HEK293 (cell line): ENCODE data around the gene GSTM4.

ENCODE experiments used
- CTCF ChIA-PET: fragments of 350-600 bp; formaldehyde crosslinking; extraction: SDS; loops from one replicate; lab custom pipeline; 2021; ENCODE audit warnings: antibody characterized with exemption; lab: Yijun Ruan, JAX
- POLR2A ChIA-PET: fragments of 300-600 bp; formaldehyde crosslinking; extraction: SDS; loops from one replicate; lab custom pipeline; 2020; ENCODE audit warnings: antibody characterized with exemption, inconsistent platforms; lab: Yijun Ruan, JAX
- H3K27ac ChIP-seq: fragments of 200-500 bp; sonication (Bioruptor generic); 2 replicates; pipeline ENCODE4 v1.5.1; 2014; ENCODE audit warnings: low read depth, low read length, control low read depth, inconsistent platforms; ENCODE audit errors: extremely low read depth
- H3K36me3 ChIP-seq, 2 experiments: fragments of 200-500 bp in 1 of 2; sonication (Bioruptor generic) in 1 of 2; 1 replicate in 1 of 2; 2 replicates in 1 of 2; pipeline ENCODE4 v1.5.1; 2014 to 2017; ENCODE audit warnings: inconsistent platforms in 2 of 2, low read length in 2 of 2; ENCODE audit not compliant: control insufficient read depth in 2 of 2, insufficient read depth in 1 of 2
- H3K4me1 ChIP-seq: fragments of 200-500 bp; sonication (Bioruptor generic); 2 replicates; pipeline ENCODE4 v1.5.1; 2014; ENCODE audit warnings: mild to moderate bottlenecking, low read length, inconsistent platforms; ENCODE audit not compliant: control insufficient read depth, insufficient read depth
- H3K4me3 ChIP-seq: 2 replicates; pipeline ENCODE4 v1.5.1; 2011; ENCODE audit warnings: low read depth, mild to moderate bottlenecking, control low read depth, low read length, moderate library complexity
- H3K9me3 ChIP-seq: fragments of 200-500 bp; sonication (Bioruptor generic); 2 replicates; pipeline ENCODE4 v1.5.1; 2014; ENCODE audit warnings: low read depth, low read length, inconsistent platforms; ENCODE audit not compliant: control insufficient read depth, insufficient read depth
- GLI2 ChIP-seq: fragments of 450-650 bp; formaldehyde crosslinking; IDR thresholded peaks from 2 replicates; pipeline ENCODE4; 2017; ENCODE audit warnings: missing biosample characterization, missing genetic modification characterization, low read depth, borderline replicate concordance
- INSM2 ChIP-seq: fragments of 450-650 bp; formaldehyde crosslinking; IDR thresholded peaks from 2 replicates; pipeline ENCODE4 v1.5.1; 2016; ENCODE audit warnings: missing biosample characterization, missing genetic modification characterization
- MYNN ChIP-seq: fragments of 450-650 bp; formaldehyde crosslinking; IDR thresholded peaks from 2 replicates; pipeline ENCODE4 v1.5.1; 2016; ENCODE audit warnings: missing biosample characterization, missing genetic modification characterization, borderline replicate concordance
- OSR2 ChIP-seq: fragments of 450-650 bp; formaldehyde crosslinking; IDR thresholded peaks from 2 replicates; pipeline ENCODE4 v1.5.1; 2016; ENCODE audit warnings: missing biosample characterization, missing genetic modification characterization
- SCRT1 ChIP-seq: fragments of 450-650 bp; formaldehyde crosslinking; IDR thresholded peaks from 2 replicates; pipeline ENCODE4 v1.5.1; 2016; ENCODE audit warnings: missing biosample characterization, missing genetic modification characterization, borderline replicate concordance
- SCRT2 ChIP-seq: fragments of 450-650 bp; formaldehyde crosslinking; IDR thresholded peaks from 2 replicates; pipeline ENCODE4 v1.5.1; 2016; ENCODE audit warnings: missing biosample characterization, missing genetic modification characterization
- ZBTB1 ChIP-seq: fragments of 450-650 bp; formaldehyde crosslinking; IDR thresholded peaks from 2 replicates; pipeline ENCODE4 v1.5.1; 2016; ENCODE audit warnings: missing biosample characterization, missing genetic modification characterization
- ZBTB20 ChIP-seq: fragments of 450-650 bp; formaldehyde crosslinking; IDR thresholded peaks from 2 replicates; pipeline ENCODE4 v1.5.1; 2016; ENCODE audit warnings: missing biosample characterization, missing genetic modification characterization
- ZFP41 ChIP-seq: fragments of 450-650 bp; formaldehyde crosslinking; IDR thresholded peaks from 2 replicates; pipeline ENCODE4 v1.5.1; 2016; ENCODE audit warnings: missing biosample characterization, missing genetic modification characterization, borderline replicate concordance
- ZNF10 ChIP-seq: fragments of 450-650 bp; formaldehyde crosslinking; IDR thresholded peaks from 2 replicates; pipeline ENCODE4 v1.5.1; 2017; ENCODE audit warnings: missing biosample characterization, missing genetic modification characterization
- ZNF112 ChIP-seq: fragments of 450-650 bp; formaldehyde crosslinking; IDR thresholded peaks from 2 replicates; pipeline ENCODE4 v1.5.0; 2017; ENCODE audit warnings: missing biosample characterization, missing genetic modification characterization
- ZNF184 ChIP-seq: fragments of 450-650 bp; IDR thresholded peaks from 2 replicates; pipeline ENCODE4 v1.5.1; 2018; ENCODE audit warnings: missing biosample characterization, mild to moderate bottlenecking, missing genetic modification characterization
- ZNF19 ChIP-seq: fragments of 450-650 bp; formaldehyde crosslinking; IDR thresholded peaks from 2 replicates; pipeline ENCODE4; 2016; ENCODE audit warnings: missing biosample characterization, missing genetic modification characterization, low read depth
- ZNF211 ChIP-seq: fragments of 450-650 bp; formaldehyde crosslinking; IDR thresholded peaks from 2 replicates; pipeline ENCODE4 v1.5.1; 2016; ENCODE audit warnings: low read depth, missing biosample characterization, missing genetic modification characterization
- ZNF514 ChIP-seq: fragments of 450-650 bp; formaldehyde crosslinking; IDR thresholded peaks from 2 replicates; pipeline ENCODE4 v1.5.1; 2016; ENCODE audit warnings: missing biosample characterization, missing genetic modification characterization
- ZNF561 ChIP-seq: fragments of 450-650 bp; IDR thresholded peaks from 2 replicates; pipeline ENCODE4 v1.5.1; 2018; ENCODE audit warnings: missing biosample characterization, missing genetic modification characterization, borderline replicate concordance
- ZNF596 ChIP-seq: fragments of 450-650 bp; IDR thresholded peaks from 2 replicates; pipeline ENCODE4 v1.5.0; 2018; ENCODE audit warnings: missing biosample characterization, mild to moderate bottlenecking, missing genetic modification characterization, moderate library complexity
- ZNF707 ChIP-seq: fragments of 450-650 bp; formaldehyde crosslinking; IDR thresholded peaks from 2 replicates; pipeline ENCODE4 v1.5.1; 2016; ENCODE audit warnings: missing biosample characterization, missing genetic modification characterization
- ZNF785 ChIP-seq: fragments of 450-650 bp; formaldehyde crosslinking; IDR thresholded peaks from 2 replicates; pipeline ENCODE4 v1.5.1; 2016; ENCODE audit warnings: missing biosample characterization, missing genetic modification characterization
- TF ChIP-seq, protein P1 (sequence below): fragments of 450-650 bp; formaldehyde crosslinking; IDR thresholded peaks from 2 replicates; pipeline ENCODE4 v1.5.1; 2016; ENCODE audit warnings: missing biosample characterization, missing genetic modification characterization, low read depth
- TF ChIP-seq, protein P2 (sequence below): fragments of 450-650 bp; formaldehyde crosslinking; IDR thresholded peaks from 2 replicates; pipeline ENCODE4 v1.5.1; 2016; ENCODE audit warnings: missing biosample characterization, missing genetic modification characterization, low read depth
- TF ChIP-seq, protein P3 (sequence below): fragments of 450-650 bp; IDR thresholded peaks from 2 replicates; pipeline ENCODE4 v1.5.1; 2018; ENCODE audit warnings: missing biosample characterization, mild to moderate bottlenecking, missing genetic modification characterization

The GSTM4 gene

DNA sequence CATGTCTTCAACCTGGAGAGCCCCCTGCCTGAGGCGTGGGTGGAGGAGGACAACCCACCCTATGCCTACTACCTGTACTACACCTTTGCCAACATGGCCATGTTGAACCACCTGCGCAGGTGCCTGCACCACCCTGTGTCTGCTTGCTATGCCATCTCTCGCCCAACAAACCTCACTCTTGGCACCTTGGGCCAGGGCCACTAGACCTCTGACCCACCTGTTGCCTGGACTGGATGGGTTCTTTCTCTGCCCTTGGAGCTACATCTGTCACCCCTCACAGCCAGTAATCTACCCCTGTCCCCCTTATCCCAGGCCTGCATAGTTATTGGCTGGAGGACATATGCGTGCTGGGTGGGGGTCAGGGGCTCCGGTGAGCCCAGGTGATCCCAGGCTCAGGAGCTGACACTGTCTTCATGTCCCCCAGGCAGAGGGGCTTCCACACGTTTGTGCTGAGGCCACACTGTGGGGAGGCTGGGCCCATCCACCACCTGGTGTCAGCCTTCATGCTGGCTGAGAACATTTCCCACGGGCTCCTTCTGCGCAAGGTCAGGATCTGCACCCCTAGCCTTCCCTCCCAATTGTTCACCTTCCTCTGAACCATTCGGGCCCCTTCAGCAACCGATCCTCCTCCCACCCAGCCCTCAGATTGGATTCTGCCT is 26.4 kb upstream of the GSTM4 start:
- Histone ChIP-seq H3K4me3 (no peak overlapping the region), H3K9me3 (no peaks in the 10 kb centered on the region), H3K27ac (no peak overlapping the region), H3K4me1 (no peaks in the 10 kb centered on the region), H3K36me3 (peaks cover 4 to 70% of the 10 kb centered on the region in 2 experiments; a peak in 2 of 3 replicates)
- TF ChIP-seq SCRT2 (tag by site-specific recombination): peak; percentile 96
- TF ChIP-seq ZNF596 (tag by site-specific recombination): no peak
- peak; percentile 91 for TF ChIP-seq SCRT1 (tag by site-specific recombination)
- TF ChIP-seq INSM2 (tag by site-specific recombination): no peak
- no peak for TF ChIP-seq ZNF211 (tag by site-specific recombination)
- ChIA-PET POLR2A (interaction anchor here (0.6 to 4.2 kb wide), 3 partner anchors 81 to 136 kb away, joined by 3 to 25 read pairs (median 7); partner anchors contain the start of genes CYB561D1 and GNAI3), CTCF (interaction anchor here (0.6 to 5.8 kb wide), 13 partner anchors 11 to 405 kb away, joined by 3 to 63 read pairs (median 6); partner anchors contain the start of genes GNAI3 and STRIP1)

DNA sequence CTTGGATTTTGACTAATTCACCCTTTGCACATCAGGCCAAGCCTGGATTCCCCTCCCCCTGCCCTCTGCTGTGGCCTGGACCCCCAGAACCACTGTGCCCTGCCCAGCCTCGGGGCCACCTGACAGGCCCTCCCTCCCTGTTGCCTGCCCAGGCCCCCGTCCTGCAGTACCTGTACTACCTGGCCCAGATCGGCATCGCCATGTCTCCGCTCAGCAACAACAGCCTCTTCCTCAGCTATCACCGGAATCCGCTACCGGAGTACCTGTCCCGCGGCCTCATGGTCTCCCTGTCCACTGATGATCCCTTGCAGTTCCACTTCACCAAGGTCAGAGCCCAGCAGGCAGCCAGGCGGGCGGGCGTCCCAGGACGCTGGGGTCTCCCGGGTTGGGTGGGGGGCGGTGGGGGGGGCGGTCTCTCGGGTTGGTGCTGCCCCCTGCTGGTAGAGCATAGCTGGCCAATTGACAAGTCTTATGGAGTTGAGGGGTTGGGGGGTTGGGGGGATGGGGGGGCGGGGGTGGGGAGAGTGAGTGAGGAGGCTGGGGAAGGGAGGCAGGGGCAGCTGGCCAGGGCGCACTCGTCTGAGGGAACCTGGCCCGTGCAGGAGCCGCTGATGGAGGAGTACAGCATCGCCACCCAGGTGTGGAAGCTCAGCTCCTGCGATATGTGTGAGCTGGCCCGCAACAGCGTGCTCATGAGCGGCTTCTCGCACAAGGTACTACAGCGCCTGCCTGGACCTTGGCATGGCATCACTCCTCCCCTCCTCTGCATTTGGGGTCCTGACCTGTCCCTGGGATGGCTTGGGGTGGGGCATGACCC is 25.6 kb upstream of the GSTM4 start:
- Histone ChIP-seq H3K36me3 (peaks cover 4 to 67% of the 10 kb centered on the region in 2 experiments; a peak in 2 of 3 replicates), H3K27ac (no peak overlapping the region), H3K4me3 (no peak overlapping the region), H3K9me3 (no peaks in the 10 kb centered on the region), H3K4me1 (no peaks in the 10 kb centered on the region)
- TF ChIP-seq ZBTB20 (tag by site-specific recombination) (no peak), OSR2 (tag by site-specific recombination) (no peak), GLI2 (no peak), ZNF184 (no peak), ZNF561 (tag by site-specific recombination) (no peak), ZNF514 (no peak), ZNF10 (tag by site-specific recombination) (no peak), ZBTB1 (no peak), ZNF707 (tag by site-specific recombination) (no peak)
- TF ChIP-seq, protein P1, sequence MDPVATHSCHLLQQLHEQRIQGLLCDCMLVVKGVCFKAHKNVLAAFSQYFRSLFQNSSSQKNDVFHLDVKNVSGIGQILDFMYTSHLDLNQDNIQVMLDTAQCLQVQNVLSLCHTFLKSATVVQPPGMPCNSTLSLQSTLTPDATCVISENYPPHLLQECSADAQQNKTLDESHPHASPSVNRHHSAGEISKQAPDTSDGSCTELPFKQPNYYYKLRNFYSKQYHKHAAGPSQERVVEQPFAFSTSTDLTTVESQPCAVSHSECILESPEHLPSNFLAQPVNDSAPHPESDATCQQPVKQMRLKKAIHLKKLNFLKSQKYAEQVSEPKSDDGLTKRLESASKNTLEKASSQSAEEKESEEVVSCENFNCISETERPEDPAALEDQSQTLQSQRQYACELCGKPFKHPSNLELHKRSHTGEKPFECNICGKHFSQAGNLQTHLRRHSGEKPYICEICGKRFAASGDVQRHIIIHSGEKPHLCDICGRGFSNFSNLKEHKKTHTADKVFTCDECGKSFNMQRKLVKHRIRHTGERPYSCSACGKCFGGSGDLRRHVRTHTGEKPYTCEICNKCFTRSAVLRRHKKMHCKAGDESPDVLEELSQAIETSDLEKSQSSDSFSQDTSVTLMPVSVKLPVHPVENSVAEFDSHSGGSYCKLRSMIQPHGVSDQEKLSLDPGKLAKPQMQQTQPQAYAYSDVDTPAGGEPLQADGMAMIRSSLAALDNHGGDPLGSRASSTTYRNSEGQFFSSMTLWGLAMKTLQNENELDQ: no peak
- POLR2A ChIA-PET: interaction anchor here (0.5 to 4.2 kb wide), 3 partner anchors 82 to 694 kb away, joined by 5 to 25 read pairs (median 7); partner anchors contain the start of gene GNAI3
- CTCF ChIA-PET: interaction anchor here (0.5 to 5.8 kb wide), 17 partner anchors 10 to 404 kb away, joined by 3 to 63 read pairs (median 4); partner anchors contain the start of genes GNAI3 and STRIP1

- no peaks in the 10 kb centered on the region for H3K9me3 ChIP-seq
- no peak overlapping the region for H3K4me3 ChIP-seq
- CTCF ChIA-PET: interaction anchor here (0.5 to 5.8 kb wide), 17 partner anchors 9 to 404 kb away, joined by 3 to 63 read pairs (median 4); partner anchors contain the start of genes GNAI3 and STRIP1
- H3K4me1 ChIP-seq: no peaks in the 10 kb centered on the region
- H3K36me3 ChIP-seq: peaks cover 4 to 60% of the 10 kb centered on the region in 2 experiments; a peak in 2 of 3 replicates
- POLR2A ChIA-PET: interaction anchor here (0.5 to 4.2 kb wide), 3 partner anchors 82 to 695 kb away, joined by 5 to 25 read pairs (median 7); partner anchors contain the start of gene GNAI3
- H3K27ac ChIP-seq: no peak overlapping the region
- TF ChIP-seq, protein P2, sequence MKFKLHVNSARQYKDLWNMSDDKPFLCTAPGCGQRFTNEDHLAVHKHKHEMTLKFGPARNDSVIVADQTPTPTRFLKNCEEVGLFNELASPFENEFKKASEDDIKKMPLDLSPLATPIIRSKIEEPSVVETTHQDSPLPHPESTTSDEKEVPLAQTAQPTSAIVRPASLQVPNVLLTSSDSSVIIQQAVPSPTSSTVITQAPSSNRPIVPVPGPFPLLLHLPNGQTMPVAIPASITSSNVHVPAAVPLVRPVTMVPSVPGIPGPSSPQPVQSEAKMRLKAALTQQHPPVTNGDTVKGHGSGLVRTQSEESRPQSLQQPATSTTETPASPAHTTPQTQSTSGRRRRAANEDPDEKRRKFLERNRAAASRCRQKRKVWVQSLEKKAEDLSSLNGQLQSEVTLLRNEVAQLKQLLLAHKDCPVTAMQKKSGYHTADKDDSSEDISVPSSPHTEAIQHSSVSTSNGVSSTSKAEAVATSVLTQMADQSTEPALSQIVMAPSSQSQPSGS: no peak
- TF ChIP-seq ZNF785 (tag by site-specific recombination) (no peak), ZNF19 (tag by site-specific recombination) (no peak), ZNF112 (no peak), ZFP41 (tag by site-specific recombination) (no peak), MYNN (tag by site-specific recombination) (no peak)
- TF ChIP-seq, protein P3, sequence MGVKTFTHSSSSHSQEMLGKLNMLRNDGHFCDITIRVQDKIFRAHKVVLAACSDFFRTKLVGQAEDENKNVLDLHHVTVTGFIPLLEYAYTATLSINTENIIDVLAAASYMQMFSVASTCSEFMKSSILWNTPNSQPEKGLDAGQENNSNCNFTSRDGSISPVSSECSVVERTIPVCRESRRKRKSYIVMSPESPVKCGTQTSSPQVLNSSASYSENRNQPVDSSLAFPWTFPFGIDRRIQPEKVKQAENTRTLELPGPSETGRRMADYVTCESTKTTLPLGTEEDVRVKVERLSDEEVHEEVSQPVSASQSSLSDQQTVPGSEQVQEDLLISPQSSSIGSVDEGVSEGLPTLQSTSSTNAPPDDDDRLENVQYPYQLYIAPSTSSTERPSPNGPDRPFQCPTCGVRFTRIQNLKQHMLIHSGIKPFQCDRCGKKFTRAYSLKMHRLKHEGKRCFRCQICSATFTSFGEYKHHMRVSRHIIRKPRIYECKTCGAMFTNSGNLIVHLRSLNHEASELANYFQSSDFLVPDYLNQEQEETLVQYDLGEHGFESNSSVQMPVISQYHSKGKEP (tag by site-specific recombination): no peak
Observed at GRCh38 chr1:109630898-109631512, 24.9 kb upstream of the GSTM4 start.
